Measurements from ENCODE around the gene FCAR.

Gene FCAR

GRCh38 chr19:54882758-54883157 lies 8.7 kb downstream of the FCAR start:
- H3K27me3 ChIP-seq (ENCODE audit: insufficient read depth, poor library complexity, severe bottlenecking): no peaks in the 10 kb centered on the region
- no peak overlapping the region for H3K4me3 ChIP-seq (replicated peaks; ENCODE audit: insufficient read depth, low read length)
- H3K27ac ChIP-seq (replicated peaks): no peak overlapping the region
- DNase-seq (ENCODE audit: low read depth in 1 of 2, low spot score in 1 of 2): no peak
- TF ChIP-seq GABPA (IDR thresholded peaks at IDR 0.05; ENCODE audit: low read depth): no peak
- no peak for TF ChIP-seq POLR2AphosphoS5 (IDR thresholded peaks at IDR 0.05; ENCODE audit: low read depth)
- TF ChIP-seq SPI1 (IDR thresholded peaks at IDR 0.05; ENCODE audit: borderline replicate concordance, low read depth): no peak
- TF ChIP-seq, protein P1, sequence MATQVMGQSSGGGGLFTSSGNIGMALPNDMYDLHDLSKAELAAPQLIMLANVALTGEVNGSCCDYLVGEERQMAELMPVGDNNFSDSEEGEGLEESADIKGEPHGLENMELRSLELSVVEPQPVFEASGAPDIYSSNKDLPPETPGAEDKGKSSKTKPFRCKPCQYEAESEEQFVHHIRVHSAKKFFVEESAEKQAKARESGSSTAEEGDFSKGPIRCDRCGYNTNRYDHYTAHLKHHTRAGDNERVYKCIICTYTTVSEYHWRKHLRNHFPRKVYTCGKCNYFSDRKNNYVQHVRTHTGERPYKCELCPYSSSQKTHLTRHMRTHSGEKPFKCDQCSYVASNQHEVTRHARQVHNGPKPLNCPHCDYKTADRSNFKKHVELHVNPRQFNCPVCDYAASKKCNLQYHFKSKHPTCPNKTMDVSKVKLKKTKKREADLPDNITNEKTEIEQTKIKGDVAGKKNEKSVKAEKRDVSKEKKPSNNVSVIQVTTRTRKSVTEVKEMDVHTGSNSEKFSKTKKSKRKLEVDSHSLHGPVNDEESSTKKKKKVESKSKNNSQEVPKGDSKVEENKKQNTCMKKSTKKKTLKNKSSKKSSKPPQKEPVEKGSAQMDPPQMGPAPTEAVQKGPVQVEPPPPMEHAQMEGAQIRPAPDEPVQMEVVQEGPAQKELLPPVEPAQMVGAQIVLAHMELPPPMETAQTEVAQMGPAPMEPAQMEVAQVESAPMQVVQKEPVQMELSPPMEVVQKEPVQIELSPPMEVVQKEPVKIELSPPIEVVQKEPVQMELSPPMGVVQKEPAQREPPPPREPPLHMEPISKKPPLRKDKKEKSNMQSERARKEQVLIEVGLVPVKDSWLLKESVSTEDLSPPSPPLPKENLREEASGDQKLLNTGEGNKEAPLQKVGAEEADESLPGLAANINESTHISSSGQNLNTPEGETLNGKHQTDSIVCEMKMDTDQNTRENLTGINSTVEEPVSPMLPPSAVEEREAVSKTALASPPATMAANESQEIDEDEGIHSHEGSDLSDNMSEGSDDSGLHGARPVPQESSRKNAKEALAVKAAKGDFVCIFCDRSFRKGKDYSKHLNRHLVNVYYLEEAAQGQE (IDR thresholded peaks at IDR 0.05; ENCODE audit: insufficient replicate concordance, low read depth): no peak
- no peak for TF ChIP-seq CTCF (IDR thresholded peaks at IDR 0.05; ENCODE audit: insufficient read depth, low read length)

- no peak for DNase-seq (ENCODE audit: low read depth in 1 of 2, low spot score in 1 of 2)
- no peak overlapping the region for H3K4me3 ChIP-seq (replicated peaks; ENCODE audit: insufficient read depth, low read length)
- H3K27me3 ChIP-seq (ENCODE audit: insufficient read depth, poor library complexity, severe bottlenecking): no peaks in the 10 kb centered on the region
- H3K27ac ChIP-seq (replicated peaks): no peak overlapping the region
- TF ChIP-seq SPI1 (IDR thresholded peaks at IDR 0.05; ENCODE audit: borderline replicate concordance, low read depth) (no peak), CTCF (IDR thresholded peaks at IDR 0.05; ENCODE audit: insufficient read depth, low read length) (no peak), GABPA (IDR thresholded peaks at IDR 0.05; ENCODE audit: low read depth) (no peak), POLR2AphosphoS5 (IDR thresholded peaks at IDR 0.05; ENCODE audit: low read depth) (no peak)
- TF ChIP-seq, protein P1 (IDR thresholded peaks at IDR 0.05; ENCODE audit: insufficient replicate concordance, low read depth): no peak
These were observed 9.2 kb downstream of the FCAR start for GRCh38 chr19:54883228-54883627.

DNA sequence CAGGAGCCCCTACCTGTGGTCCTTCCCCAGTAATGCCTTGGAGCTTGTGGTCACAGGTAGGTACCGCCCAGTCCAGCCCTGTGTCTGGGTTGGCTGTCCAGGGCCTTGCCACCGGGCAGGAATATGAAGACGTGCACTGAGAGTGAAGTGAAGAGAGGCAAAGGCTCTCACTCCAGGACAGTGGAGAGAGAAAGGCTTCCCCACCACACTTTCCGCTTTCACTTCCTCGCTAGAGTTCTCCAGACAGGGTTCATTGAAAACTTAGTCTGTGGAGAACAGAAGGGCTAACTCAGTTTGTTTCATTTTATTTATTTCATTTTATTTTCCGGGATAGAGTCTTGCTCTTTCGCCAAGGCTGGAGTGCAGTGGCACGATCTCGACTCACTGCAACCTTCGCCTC lies 14.2 kb downstream of the FCAR start:
- H3K27ac ChIP-seq (replicated peaks): no peak overlapping the region
- no peak overlapping the region for H3K4me3 ChIP-seq (replicated peaks; ENCODE audit: insufficient read depth, low read length)
- DNase-seq (ENCODE audit: low read depth in 1 of 2, low spot score in 1 of 2): no peak
- no peaks in the 10 kb centered on the region for H3K27me3 ChIP-seq (ENCODE audit: insufficient read depth, poor library complexity, severe bottlenecking)
- TF ChIP-seq POLR2AphosphoS5 (IDR thresholded peaks at IDR 0.05; ENCODE audit: low read depth): no peak
- TF ChIP-seq GABPA (IDR thresholded peaks at IDR 0.05; ENCODE audit: low read depth): no peak

DNA sequence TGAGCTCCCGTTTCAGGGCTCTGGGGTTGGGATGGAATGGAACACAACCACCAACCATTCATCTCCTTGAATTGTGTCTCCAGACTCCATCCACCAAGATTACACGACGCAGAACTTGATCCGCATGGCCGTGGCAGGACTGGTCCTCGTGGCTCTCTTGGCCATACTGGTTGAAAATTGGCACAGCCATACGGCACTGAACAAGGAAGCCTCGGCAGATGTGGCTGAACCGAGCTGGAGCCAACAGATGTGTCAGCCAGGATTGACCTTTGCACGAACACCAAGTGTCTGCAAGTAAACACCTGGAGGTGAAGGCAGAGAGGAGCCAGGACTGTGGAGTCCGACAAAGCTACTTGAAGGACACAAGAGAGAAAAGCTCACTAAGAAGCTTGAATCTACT lies 15.5 kb downstream of the FCAR start:
- no peaks in the 10 kb centered on the region for H3K27me3 ChIP-seq (ENCODE audit: insufficient read depth, poor library complexity, severe bottlenecking)
- no peak overlapping the region for H3K4me3 ChIP-seq (replicated peaks; ENCODE audit: insufficient read depth, low read length)
- DNase-seq (ENCODE audit: low read depth in 1 of 2, low spot score in 1 of 2): no peak
- no peak overlapping the region for H3K27ac ChIP-seq (replicated peaks)
- TF ChIP-seq SPI1 (IDR thresholded peaks at IDR 0.05; ENCODE audit: borderline replicate concordance, low read depth): no peak
- TF ChIP-seq, protein P1 (IDR thresholded peaks at IDR 0.05; ENCODE audit: insufficient replicate concordance, low read depth): no peak
- TF ChIP-seq POLR2AphosphoS5 (IDR thresholded peaks at IDR 0.05; ENCODE audit: low read depth): no peak
- no peak for TF ChIP-seq GABPA (IDR thresholded peaks at IDR 0.05; ENCODE audit: low read depth)
- TF ChIP-seq CTCF (IDR thresholded peaks at IDR 0.05; ENCODE audit: insufficient read depth, low read length): no peak

All from HL-60 (cell line).